Loucy (cell line): ENCODE results near the gene C12orf76.
A peak's percentile ranks its signal among the peaks of the same experiment; 100 is the strongest.
"Not testable (repeated sequence)": the region's sequence is repeated elsewhere in the genome, so short reads cannot be mapped to it uniquely, and the experiment has no call there.

Experiments
- H2AFZ ChIP-seq: fragments of 200-600 bp; sonication (generic); 2 replicates; pipeline ENCODE4 v1.6.0; 2016; ENCODE audit warnings: antibody characterized with exemption, mild to moderate bottlenecking, low read length, moderate library complexity
- H3F3A ChIP-seq: fragments of 200-600 bp; 2 replicates; pipeline ENCODE4 v1.6.0; 2016; ENCODE audit warnings: antibody characterized with exemption, low read depth, mild to moderate bottlenecking
- H3K27me3 ChIP-seq: fragments of 200-600 bp; sonication (generic); 2 replicates; pipeline ENCODE4 v1.6.1; 2014; ENCODE audit warnings: low read length, mild to moderate bottlenecking; ENCODE audit not compliant: insufficient read depth, poor library complexity, severe bottlenecking
- H3K36me3 ChIP-seq: fragments of 200-600 bp; sonication (generic); 2 replicates; pipeline ENCODE4 v1.6.1; 2016; ENCODE audit warnings: low read length; ENCODE audit not compliant: insufficient read depth
- H3K4me1 ChIP-seq: fragments of 200-600 bp; sonication (generic); 2 replicates; pipeline ENCODE4 v1.5.1; 2014; ENCODE audit warnings: low read length, mild to moderate bottlenecking; ENCODE audit not compliant: insufficient read depth, poor library complexity, severe bottlenecking
- H3K4me2 ChIP-seq: fragments of 200-600 bp; sonication (generic); 2 replicates; pipeline ENCODE4 v1.6.0; 2014; ENCODE audit warnings: antibody characterized with exemption, low read length, low read depth, mild to moderate bottlenecking; ENCODE audit not compliant: poor library complexity, severe bottlenecking
- H3K4me3 ChIP-seq: fragments of 200-600 bp; sonication (generic); 2 replicates; pipeline ENCODE4 v1.5.1; 2014; ENCODE audit warnings: low read length, mild to moderate bottlenecking, mixed read lengths; ENCODE audit not compliant: poor library complexity, severe bottlenecking
- H3K79me2 ChIP-seq: fragments of 200-600 bp; sonication (generic); 2 replicates; pipeline ENCODE4 v1.6.1; 2014; ENCODE audit warnings: low read length; ENCODE audit not compliant: insufficient read depth
- H3K9ac ChIP-seq: fragments of 200-600 bp; sonication (generic); 2 replicates; pipeline ENCODE4 v1.6.0; 2014; ENCODE audit warnings: mild to moderate bottlenecking, low read depth, low read length, moderate library complexity; ENCODE audit not compliant: poor library complexity, severe bottlenecking
- H3K9me2 ChIP-seq: fragments of 200-600 bp; sonication (generic); replicated peaks from 2 replicates; pipeline ENCODE4 v1.6.1; 2016; ENCODE audit warnings: low read depth, low read length, mixed read lengths
- H3K9me3 ChIP-seq: fragments of 200-600 bp; sonication (generic); 2 replicates; pipeline ENCODE4 v1.6.1; 2014; ENCODE audit warnings: mild to moderate bottlenecking, antibody characterized with exemption, low read length, low read depth; ENCODE audit not compliant: insufficient read depth
- H4K20me1 ChIP-seq: fragments of 200-600 bp; sonication (generic); 2 replicates; pipeline ENCODE4 v1.6.0; 2014; ENCODE audit warnings: antibody characterized with exemption, low read length, mild to moderate bottlenecking; ENCODE audit not compliant: insufficient read depth, poor library complexity, severe bottlenecking
- EZH2phosphoT487 ChIP-seq: fragments of 200-600 bp; IDR thresholded peaks from 2 replicates; pipeline ENCODE4 v1.6.1; 2018; ENCODE audit warnings: antibody characterized with exemption, mild to moderate bottlenecking, moderate library complexity, borderline replicate concordance
- TF ChIP-seq, protein P1 (sequence below): fragments of 200-600 bp; sonication (generic); conservative IDR thresholded peaks from 2 replicates; pipeline ENCODE4 v1.5.1; 2014; ENCODE audit warnings: mild to moderate bottlenecking, antibody characterized with exemption, low read length

Gene C12orf76

DNA sequence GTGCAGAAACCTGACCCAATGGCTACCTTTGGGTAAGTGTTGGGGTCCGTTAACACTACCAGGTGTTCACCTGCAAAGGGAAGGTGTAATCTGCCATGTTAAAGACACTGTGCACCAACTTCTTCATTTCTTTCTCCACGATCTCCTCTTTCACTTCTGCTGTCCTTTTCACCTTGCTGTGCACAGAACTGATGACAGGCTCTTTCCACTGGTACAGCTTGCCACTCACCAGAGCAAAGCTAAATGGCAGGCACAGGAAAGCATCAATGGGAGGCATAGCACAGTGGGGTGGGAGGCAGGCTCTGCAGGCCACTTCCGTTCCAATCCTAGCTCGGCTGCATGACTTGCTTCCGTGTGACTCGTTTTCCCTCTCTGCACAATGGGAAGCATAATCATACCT, 2.6 kb upstream of the C12orf76 start:
- no peak overlapping the region for H3K4me2 ChIP-seq
- no peak overlapping the region for H2AFZ ChIP-seq
- H4K20me1 ChIP-seq = no peaks in the 10 kb centered on the region
- no peak overlapping the region for H3K9ac ChIP-seq
- H3K4me3 ChIP-seq = no peak overlapping the region
- TF ChIP-seq, protein P1, sequence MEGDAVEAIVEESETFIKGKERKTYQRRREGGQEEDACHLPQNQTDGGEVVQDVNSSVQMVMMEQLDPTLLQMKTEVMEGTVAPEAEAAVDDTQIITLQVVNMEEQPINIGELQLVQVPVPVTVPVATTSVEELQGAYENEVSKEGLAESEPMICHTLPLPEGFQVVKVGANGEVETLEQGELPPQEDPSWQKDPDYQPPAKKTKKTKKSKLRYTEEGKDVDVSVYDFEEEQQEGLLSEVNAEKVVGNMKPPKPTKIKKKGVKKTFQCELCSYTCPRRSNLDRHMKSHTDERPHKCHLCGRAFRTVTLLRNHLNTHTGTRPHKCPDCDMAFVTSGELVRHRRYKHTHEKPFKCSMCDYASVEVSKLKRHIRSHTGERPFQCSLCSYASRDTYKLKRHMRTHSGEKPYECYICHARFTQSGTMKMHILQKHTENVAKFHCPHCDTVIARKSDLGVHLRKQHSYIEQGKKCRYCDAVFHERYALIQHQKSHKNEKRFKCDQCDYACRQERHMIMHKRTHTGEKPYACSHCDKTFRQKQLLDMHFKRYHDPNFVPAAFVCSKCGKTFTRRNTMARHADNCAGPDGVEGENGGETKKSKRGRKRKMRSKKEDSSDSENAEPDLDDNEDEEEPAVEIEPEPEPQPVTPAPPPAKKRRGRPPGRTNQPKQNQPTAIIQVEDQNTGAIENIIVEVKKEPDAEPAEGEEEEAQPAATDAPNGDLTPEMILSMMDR = no peak
- TF ChIP-seq EZH2phosphoT487 = no peak
- H3K9me2 ChIP-seq = no peaks in the 10 kb centered on the region
- H3K79me2 ChIP-seq = peaks cover 20% of the 10 kb centered on the region
- no peaks in the 10 kb centered on the region for H3K36me3 ChIP-seq
- peaks cover 28% of the 10 kb centered on the region for H3K4me1 ChIP-seq
- H3K9me3 ChIP-seq = no peaks in the 10 kb centered on the region
- H3K27me3 ChIP-seq = no peaks in the 10 kb centered on the region
- H3F3A ChIP-seq = no peaks in the 10 kb centered on the region

DNA sequence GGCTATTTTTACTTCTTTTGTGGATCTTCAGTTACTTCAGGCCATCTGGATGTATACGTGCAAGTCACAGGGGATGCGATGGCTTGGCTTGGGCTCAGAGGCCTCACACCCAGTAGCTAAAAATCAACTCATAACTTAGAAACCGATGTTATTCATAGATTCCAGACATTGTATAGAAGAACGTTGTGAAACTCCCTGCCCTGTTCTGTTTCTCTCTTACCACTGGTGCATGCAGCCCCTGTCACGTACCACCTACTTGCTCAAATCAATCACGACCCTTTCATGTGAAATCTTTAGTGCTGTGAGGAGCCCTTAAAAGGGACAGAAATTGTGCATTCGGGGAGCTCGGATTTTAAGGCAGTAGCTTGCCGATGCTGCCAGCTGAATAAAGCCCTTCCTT, 1.3 kb upstream of the C12orf76 start:
- not testable (repeated sequence) for H3K4me2 ChIP-seq, H4K20me1 ChIP-seq, H2AFZ ChIP-seq

DNA sequence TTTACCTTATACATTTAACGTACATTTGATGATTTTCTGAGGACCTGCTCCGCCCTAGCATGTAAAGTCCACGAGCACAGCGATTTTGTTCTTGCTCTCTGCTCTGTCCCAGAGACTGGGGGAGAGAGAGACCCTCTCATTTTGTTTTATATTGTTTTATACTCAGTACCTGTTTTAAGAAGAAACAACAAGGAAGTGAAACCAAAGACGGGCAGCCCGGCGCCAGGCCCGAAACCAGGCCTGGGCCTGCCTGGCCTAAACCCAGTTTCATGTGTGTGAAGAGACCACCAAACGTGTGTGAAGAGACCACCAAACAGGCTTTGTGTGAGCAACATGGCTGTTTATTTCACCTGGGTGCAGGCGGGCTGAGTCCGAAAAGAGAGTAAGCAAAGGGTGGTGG, 712 bp upstream of the C12orf76 start:
- peak overlapping the region; percentile 82 for H3K4me3 ChIP-seq
- H3K9ac ChIP-seq = peak overlapping the region; percentile 75
- H3K36me3 ChIP-seq, H3K27me3 ChIP-seq, H3F3A ChIP-seq, H4K20me1 ChIP-seq, H3K9me2 ChIP-seq, H3K9me3 ChIP-seq: not testable (repeated sequence)
- peak overlapping the region; percentile 82 for H2AFZ ChIP-seq
- peaks cover 21% of the 10 kb centered on the region for H3K79me2 ChIP-seq
- H3K4me1 ChIP-seq = peaks cover 21% of the 10 kb centered on the region
- H3K4me2 ChIP-seq = peak overlapping the region; percentile 72

More for the DNA sequence above, 1.3 kb upstream of the C12orf76 start:
- not testable (repeated sequence) for H3K36me3 ChIP-seq, H3K9ac ChIP-seq, H3K9me3 ChIP-seq, H3K9me2 ChIP-seq, H3K4me3 ChIP-seq, H3F3A ChIP-seq, H3K27me3 ChIP-seq
- Histone ChIP-seq H3K4me1 (peaks cover 21% of the 10 kb centered on the region), H3K79me2 (peaks cover 21% of the 10 kb centered on the region)

DNA sequence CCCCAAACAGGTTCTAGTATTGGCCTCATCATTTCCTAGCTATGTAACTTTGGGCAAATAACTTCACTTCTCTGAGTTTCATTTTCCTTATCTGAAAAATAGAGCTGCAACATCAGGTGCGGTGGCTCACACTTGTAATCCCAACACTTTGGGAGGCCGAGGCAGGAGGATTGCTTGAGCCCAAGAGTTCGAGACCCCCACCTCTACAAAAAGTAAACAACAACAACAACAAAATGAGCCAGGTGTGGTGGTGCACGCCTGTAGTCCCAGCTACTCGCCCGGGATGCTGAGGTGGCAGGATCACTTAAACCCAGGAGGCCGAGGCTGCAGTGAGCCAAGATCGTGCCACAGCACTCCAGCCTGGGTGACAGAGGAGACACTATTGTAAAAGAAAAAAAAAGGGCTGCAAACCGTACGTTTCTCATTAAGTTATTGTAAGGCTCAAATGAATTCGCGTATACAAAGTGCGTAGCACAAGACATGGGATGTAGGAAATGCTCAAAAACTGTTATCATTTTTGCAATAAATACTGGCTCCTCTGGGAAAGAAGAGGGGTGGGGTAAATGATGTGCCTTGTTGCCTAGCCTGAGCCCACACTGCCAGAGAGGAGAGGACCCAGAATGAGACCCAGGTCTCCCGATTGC, 903 bp downstream of the C12orf76 start:
- Histone ChIP-seq H3K9me2 (no peaks in the 10 kb centered on the region), H3F3A (no peaks in the 10 kb centered on the region), H3K4me3 (peak overlapping the region; percentile 82), H3K27me3 (no peaks in the 10 kb centered on the region), H3K79me2 (peaks cover 23% of the 10 kb centered on the region), H2AFZ (no peak overlapping the region), H3K9ac (peak overlapping the region; percentile 75), H3K4me2 (peak overlapping the region; percentile 73), H3K4me1 (peaks cover 27% of the 10 kb centered on the region), H3K36me3 (no peaks in the 10 kb centered on the region), H4K20me1 (no peaks in the 10 kb centered on the region), H3K9me3 (no peaks in the 10 kb centered on the region)
- TF ChIP-seq, protein P1 = no peak
- TF ChIP-seq EZH2phosphoT487 = no peak
